HepG2 (cell line): ENCODE results near the gene TBCCD1. TPM values are rescaled to one million over a fixed set of nuclear protein-coding genes. Genes with fewer than 3 reads are reported as not detected.

Experiments
- CENPT ChIP-seq: sonication (generic); formaldehyde crosslinking; IDR thresholded peaks from 2 replicates; pipeline ENCODE4 v1.8.0; 2022; ENCODE audit warnings: low read depth, mild to moderate bottlenecking, moderate library complexity, missing genetic modification reagents
- DNMT1 ChIP-seq: sonication (generic); formaldehyde crosslinking; IDR thresholded peaks from 2 replicates; pipeline ENCODE4 v1.5.1; 2020; ENCODE audit warnings: mild to moderate bottlenecking, missing genetic modification reagents
- HDAC6 ChIP-seq: fragments of 200-600 bp; sonication (generic); IDR thresholded peaks from 2 replicates; pipeline ENCODE4 v1.7.0; 2017; ENCODE audit warnings: mild to moderate bottlenecking, antibody characterized with exemption, low read length, low read depth
- RXRA ChIP-seq: sonication (generic); formaldehyde crosslinking; IDR thresholded peaks from 2 replicates; pipeline ENCODE4 v1.5.1; 2020; ENCODE audit warnings: missing genetic modification reagents
- U2AF1 ChIP-seq: fragments of 200-400 bp; formaldehyde crosslinking; optimal IDR thresholded peaks from 2 replicates; pipeline ENCODE3; 2017; ENCODE audit warnings: mild to moderate bottlenecking, low read depth, low read length
- U2AF2 ChIP-seq: fragments of 200-400 bp; formaldehyde crosslinking; IDR thresholded peaks from 2 replicates; pipeline ENCODE4 v1.6.1; 2017; ENCODE audit warnings: low read depth, mild to moderate bottlenecking, low read length
- ZNF124 ChIP-seq: sonication (generic); formaldehyde crosslinking; IDR thresholded peaks from 2 replicates; pipeline ENCODE4 v1.4.0; 2020; ENCODE audit warnings: missing genetic modification reagents
- ZNF138 ChIP-seq: sonication (generic); formaldehyde crosslinking; IDR thresholded peaks from 2 replicates; pipeline ENCODE4 v1.5.0; 2020; ENCODE audit warnings: mild to moderate bottlenecking, low read depth, missing genetic modification reagents
- ZNF18 ChIP-seq: sonication (generic); formaldehyde crosslinking; IDR thresholded peaks from 2 replicates; pipeline ENCODE4 v1.8.0; 2022; ENCODE audit warnings: mild to moderate bottlenecking, missing genetic modification reagents; ENCODE audit not compliant: insufficient replicate concordance
- ZNF207 ChIP-seq: fragments of 450-650 bp; IDR thresholded peaks from 2 replicates; pipeline ENCODE4 v1.6.1; 2016; ENCODE audit warnings: antibody characterized with exemption, borderline replicate concordance
- ZNF251 ChIP-seq: sonication (generic); formaldehyde crosslinking; IDR thresholded peaks from 2 replicates; pipeline ENCODE4 v1.9.0; 2021; ENCODE audit warnings: mild to moderate bottlenecking, missing genetic modification reagents
- ZNF333 ChIP-seq: sonication (generic); formaldehyde crosslinking; IDR thresholded peaks from 2 replicates; pipeline ENCODE4 v1.4.0; 2020; ENCODE audit warnings: mild to moderate bottlenecking, missing genetic modification reagents, borderline replicate concordance
- ZNF460 ChIP-seq: sonication (generic); formaldehyde crosslinking; IDR thresholded peaks from 2 replicates; pipeline ENCODE4 v1.5.1; 2020; ENCODE audit warnings: missing genetic modification reagents, mild to moderate bottlenecking, borderline replicate concordance
- ZNF530 ChIP-seq: sonication (generic); formaldehyde crosslinking; IDR thresholded peaks from 2 replicates; pipeline ENCODE4 v1.5.0; 2020; ENCODE audit warnings: low read depth, mild to moderate bottlenecking, missing genetic modification reagents
- ZNF672 ChIP-seq: sonication (generic); formaldehyde crosslinking; IDR thresholded peaks from 2 replicates; pipeline ENCODE4 v1.8.1; 2022; ENCODE audit warnings: missing genetic modification reagents
- ZSCAN31 ChIP-seq: sonication (generic); formaldehyde crosslinking; IDR thresholded peaks from 2 replicates; pipeline ENCODE4 v1.5.0; 2020; ENCODE audit warnings: low read depth, mild to moderate bottlenecking, missing genetic modification reagents
- polyA plus RNA-seq, 8 experiments: library from polyadenylated mRNA; depleted of rRNA in 3 of 8; stranded (reverse) in 7 of 8; unstranded in 1 of 8; fragments of >200 nt; fragmentation: Illumina TruSeq in 4 of 8; extraction: Trizol in 4 of 8; gene quantifications; 2 replicates each; pipeline versions ENCODE4 v1.2.1 to v1.2.3, GENCODE V29; 2011 to 2016; ENCODE audit warnings: low read depth in 4 of 8, missing spikeins in 1 of 8, mixed read lengths in 1 of 8; ENCODE audit not compliant: insufficient read depth in 1 of 8
- total RNA-seq, 5 experiments: library from RNA; depleted of rRNA; stranded (reverse); fragments of >200 nt; fragmentation: Illumina TruSeq; extraction: Trizol; gene quantifications; 2 replicates each; pipeline ENCODE4 v1.2.3, GENCODE V29; 2016; ENCODE audit warnings: low read depth in 1 of 5
- TF ChIP-seq, protein P1 (sequence below): sonication (generic); formaldehyde crosslinking; IDR thresholded peaks from 2 replicates; pipeline ENCODE4 v1.8.0; 2022; ENCODE audit warnings: missing genetic modification reagents, mild to moderate bottlenecking, moderate library complexity, borderline replicate concordance
- TF ChIP-seq, protein P2 (sequence below): IDR thresholded peaks from 2 replicates; pipeline ENCODE4 v1.6.1; 2018; ENCODE audit warnings: missing genetic modification reagents, mild to moderate bottlenecking, missing compliant biosample characterization
- TF ChIP-seq, protein P3 (sequence below): sonication (generic); formaldehyde crosslinking; IDR thresholded peaks from 2 replicates; pipeline ENCODE4 v1.8.0; 2022; ENCODE audit warnings: mild to moderate bottlenecking, missing genetic modification reagents
- TF ChIP-seq, protein P4 (sequence below): sonication (generic); formaldehyde crosslinking; IDR thresholded peaks from 2 replicates; pipeline ENCODE4 v1.5.1; 2020; ENCODE audit warnings: missing genetic modification reagents, mild to moderate bottlenecking, borderline replicate concordance

Gene TBCCD1
- total and polyA plus RNA-seq, 2 of the 13 experiments (the other 11 are each of a cell fraction or from before 2014, with no cell fraction given) = 13.6 to 16.2 TPM

DNA sequence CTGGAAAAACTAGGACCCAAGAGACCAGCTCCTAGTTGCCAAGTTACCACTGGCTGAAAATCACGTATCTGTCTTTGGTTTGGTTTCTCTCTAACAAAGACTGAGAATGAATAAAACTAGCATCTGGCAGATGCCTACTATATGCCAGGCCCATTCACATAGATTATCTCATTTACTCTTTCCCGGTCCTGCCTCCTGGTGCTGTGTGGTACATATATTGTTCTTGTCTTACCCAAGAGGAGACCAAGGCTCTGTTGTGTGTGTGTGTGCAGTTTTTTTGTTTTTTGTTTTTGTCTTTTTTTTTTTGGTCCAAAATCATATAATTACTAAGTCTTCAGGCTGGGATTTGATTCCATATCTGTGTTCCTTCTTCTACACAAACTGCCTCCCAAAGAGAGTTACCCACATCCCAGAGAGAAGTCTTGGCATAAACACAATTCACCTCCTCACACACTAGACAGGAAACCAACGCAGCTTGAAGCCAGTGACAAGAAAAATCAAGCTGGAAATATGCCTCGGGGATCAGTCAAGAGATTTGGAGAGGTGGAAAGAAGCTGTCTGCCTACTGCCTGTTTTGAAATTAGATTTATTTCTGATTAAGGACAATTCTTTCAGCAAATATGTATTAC lies 46.6 kb upstream of the TBCCD1 start (continued):
- TF ChIP-seq, protein P1, sequence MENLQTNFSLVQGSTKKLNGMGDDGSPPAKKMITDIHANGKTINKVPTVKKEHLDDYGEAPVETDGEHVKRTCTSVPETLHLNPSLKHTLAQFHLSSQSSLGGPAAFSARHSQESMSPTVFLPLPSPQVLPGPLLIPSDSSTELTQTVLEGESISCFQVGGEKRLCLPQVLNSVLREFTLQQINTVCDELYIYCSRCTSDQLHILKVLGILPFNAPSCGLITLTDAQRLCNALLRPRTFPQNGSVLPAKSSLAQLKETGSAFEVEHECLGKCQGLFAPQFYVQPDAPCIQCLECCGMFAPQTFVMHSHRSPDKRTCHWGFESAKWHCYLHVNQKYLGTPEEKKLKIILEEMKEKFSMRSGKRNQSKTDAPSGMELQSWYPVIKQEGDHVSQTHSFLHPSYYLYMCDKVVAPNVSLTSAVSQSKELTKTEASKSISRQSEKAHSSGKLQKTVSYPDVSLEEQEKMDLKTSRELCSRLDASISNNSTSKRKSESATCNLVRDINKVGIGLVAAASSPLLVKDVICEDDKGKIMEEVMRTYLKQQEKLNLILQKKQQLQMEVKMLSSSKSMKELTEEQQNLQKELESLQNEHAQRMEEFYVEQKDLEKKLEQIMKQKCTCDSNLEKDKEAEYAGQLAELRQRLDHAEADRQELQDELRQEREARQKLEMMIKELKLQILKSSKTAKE (CRISPR knock-in tag) = peak; percentile 40; the same call in 1 of the 2 replicates
- TF ChIP-seq ZSCAN31 (CRISPR knock-in tag) = no peak
- TF ChIP-seq, protein P2, sequence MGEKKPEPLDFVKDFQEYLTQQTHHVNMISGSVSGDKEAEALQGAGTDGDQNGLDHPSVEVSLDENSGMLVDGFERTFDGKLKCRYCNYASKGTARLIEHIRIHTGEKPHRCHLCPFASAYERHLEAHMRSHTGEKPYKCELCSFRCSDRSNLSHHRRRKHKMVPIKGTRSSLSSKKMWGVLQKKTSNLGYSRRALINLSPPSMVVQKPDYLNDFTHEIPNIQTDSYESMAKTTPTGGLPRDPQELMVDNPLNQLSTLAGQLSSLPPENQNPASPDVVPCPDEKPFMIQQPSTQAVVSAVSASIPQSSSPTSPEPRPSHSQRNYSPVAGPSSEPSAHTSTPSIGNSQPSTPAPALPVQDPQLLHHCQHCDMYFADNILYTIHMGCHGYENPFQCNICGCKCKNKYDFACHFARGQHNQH (CRISPR knock-in tag) = no peak
- TF ChIP-seq ZNF207 = no peak
- TF ChIP-seq ZNF251 = no peak
- no peak for TF ChIP-seq CENPT
- TF ChIP-seq HDAC6 = no peak
- TF ChIP-seq U2AF2 = no peak
- no peak for TF ChIP-seq ZNF672 (CRISPR knock-in tag)
- TF ChIP-seq ZNF138 (CRISPR knock-in tag) = 0 out of 2 replicates have a peak, but pooled peaks have one; percentile 59
- TF ChIP-seq, protein P3, sequence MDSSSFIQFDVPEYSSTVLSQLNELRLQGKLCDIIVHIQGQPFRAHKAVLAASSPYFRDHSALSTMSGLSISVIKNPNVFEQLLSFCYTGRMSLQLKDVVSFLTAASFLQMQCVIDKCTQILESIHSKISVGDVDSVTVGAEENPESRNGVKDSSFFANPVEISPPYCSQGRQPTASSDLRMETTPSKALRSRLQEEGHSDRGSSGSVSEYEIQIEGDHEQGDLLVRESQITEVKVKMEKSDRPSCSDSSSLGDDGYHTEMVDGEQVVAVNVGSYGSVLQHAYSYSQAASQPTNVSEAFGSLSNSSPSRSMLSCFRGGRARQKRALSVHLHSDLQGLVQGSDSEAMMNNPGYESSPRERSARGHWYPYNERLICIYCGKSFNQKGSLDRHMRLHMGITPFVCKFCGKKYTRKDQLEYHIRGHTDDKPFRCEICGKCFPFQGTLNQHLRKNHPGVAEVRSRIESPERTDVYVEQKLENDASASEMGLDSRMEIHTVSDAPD = no peak
- no peak for TF ChIP-seq ZNF530 (CRISPR knock-in tag)
- no peak for TF ChIP-seq ZNF460 (CRISPR knock-in tag)
- no peak for TF ChIP-seq ZNF333 (CRISPR knock-in tag)
- TF ChIP-seq U2AF1 = no peak
- no peak for TF ChIP-seq DNMT1 (CRISPR knock-in tag)
- TF ChIP-seq, protein P4, sequence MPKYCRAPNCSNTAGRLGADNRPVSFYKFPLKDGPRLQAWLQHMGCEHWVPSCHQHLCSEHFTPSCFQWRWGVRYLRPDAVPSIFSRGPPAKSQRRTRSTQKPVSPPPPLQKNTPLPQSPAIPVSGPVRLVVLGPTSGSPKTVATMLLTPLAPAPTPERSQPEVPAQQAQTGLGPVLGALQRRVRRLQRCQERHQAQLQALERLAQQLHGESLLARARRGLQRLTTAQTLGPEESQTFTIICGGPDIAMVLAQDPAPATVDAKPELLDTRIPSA (CRISPR knock-in tag) = no peak
- TF ChIP-seq ZNF18 (CRISPR knock-in tag) = peak; percentile 20
- no peak for TF ChIP-seq RXRA (CRISPR knock-in tag)
- peak; percentile 25; the same call in 1 of the 2 replicates for TF ChIP-seq ZNF124 (CRISPR knock-in tag)
